GM19463 (cell line): ENCODE data around the gene MAP3K2.
"Not testable (repeated sequence)": the region's sequence is repeated elsewhere in the genome, so short reads cannot be mapped to it uniquely, and the experiment has no call there.

Experiments used
- ATAC-seq: cut with Tn5 transposase; IDR thresholded peaks from one replicate; pipeline ENCODE4 v1.9.1; 2021; ENCODE audit warnings: mild to moderate bottlenecking, moderate library complexity; ENCODE audit not compliant: unreplicated experiment

MAP3K2 gene

DNA sequence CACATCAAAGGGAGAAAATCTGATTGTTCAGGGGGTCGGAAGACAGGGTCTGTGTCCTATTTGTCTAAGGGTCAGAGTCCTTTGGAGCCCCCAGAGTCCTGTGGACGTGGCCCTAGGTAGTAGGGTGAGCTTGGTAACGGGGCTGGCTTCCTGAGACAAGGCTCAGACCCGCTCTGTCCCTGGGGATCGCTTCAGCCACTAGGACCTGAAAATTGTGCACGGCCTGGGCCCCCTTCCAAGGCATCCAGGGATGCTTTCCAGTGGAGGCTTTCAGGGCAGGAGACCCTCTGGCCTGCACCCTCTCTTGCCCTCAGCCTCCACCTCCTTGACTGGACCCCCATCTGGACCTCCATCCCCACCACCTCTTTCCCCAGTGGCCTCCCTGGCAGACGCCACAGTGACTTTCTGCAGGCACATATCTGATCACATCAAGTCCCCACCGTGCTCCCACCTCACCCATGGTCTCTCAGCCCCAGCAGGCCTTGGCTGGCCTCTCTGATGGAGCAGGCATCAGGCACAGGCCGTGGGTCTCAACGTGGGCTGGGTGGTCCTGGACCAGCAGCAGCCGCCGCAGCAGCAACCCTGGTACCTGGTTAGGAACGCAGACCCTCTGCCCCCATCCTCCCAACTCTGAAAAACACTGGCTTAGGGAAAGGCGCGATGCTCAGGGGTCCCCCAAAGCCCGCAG, 34.2 kb upstream of the MAP3K2 start:
- no peak for ATAC-seq

GRCh38 chr2:127421116-127421800, 33.5 kb upstream of the MAP3K2 start:
- ATAC-seq = no peak

- ATAC-seq = no peak
Measured at GRCh38 chr2:127420039-127420864, 32.5 kb upstream of the MAP3K2 start.

DNA sequence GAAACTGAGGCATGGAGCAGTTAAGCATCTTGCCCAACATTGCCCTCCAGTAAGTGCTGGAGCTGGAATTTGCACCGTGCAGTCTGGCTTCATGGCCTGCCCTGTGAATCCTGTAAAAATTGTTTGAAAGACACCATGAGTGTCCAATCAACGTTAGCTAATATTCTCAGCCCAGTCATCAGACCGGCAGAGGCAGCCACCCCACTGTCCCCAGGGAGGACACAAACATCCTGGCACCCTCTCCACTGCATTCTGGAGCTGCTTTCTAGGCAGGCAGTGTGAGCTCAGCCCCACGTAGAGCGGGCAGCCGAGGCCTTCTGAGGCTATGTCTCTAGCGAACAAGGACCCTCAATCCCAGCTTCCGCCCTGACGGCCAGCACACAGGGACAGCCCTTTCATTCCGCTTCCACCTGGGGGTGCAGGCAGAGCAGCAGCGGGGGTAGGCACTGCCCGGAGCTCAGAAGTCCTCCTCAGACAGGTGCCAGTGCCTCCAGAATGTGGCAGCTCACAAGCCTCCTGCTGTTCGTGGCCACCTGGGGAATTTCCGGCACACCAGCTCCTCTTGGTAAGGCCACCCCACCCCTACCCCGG, 31.8 kb upstream of the MAP3K2 start:
- ATAC-seq = no peak

- ATAC-seq = no peak
Measured at GRCh38 chr2:127419112-127419430, 31.3 kb upstream of the MAP3K2 start.

DNA sequence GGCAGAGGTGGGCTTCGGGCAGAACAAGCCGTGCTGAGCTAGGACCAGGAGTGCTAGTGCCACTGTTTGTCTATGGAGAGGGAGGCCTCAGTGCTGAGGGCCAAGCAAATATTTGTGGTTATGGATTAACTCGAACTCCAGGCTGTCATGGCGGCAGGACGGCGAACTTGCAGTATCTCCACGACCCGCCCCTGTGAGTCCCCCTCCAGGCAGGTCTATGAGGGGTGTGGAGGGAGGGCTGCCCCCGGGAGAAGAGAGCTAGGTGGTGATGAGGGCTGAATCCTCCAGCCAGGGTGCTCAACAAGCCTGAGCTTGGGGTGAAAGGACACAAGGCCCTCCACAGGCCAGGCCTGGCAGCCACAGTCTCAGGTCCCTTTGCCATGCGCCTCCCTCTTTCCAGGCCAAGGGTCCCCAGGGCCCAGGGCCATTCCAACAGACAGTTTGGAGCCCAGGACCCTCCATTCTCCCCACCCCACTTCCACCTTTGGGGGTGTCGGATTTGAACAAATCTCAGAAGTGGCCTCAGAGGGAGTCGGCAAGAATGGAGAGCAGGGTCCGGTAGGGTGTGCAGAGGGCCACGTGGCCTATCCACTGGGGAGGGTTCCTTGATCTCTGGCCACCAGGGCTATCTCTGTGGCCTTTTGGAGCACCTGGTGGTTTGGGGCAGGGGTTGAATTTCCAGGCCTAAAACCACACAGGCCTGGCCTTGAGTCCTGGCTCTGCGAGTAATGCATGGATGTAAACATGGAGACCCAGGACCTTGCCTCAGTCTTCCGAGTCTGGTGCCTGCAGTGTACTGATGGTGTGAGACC, 30.7 kb upstream of the MAP3K2 start, which contains the start of gene PROC:
Gene PROC, plus strand, starts transcription at position 128 of the 812 bp plus-strand sequence. CDS start 1,516 bp downstream, outside the sequence.
- no peak for ATAC-seq

- no peak for ATAC-seq
Measured at GRCh38 chr2:127417406-127417805, 29.6 kb upstream of the MAP3K2 start.

GRCh38 chr2:127416506-127417001, 28.8 kb upstream of the MAP3K2 start:
- no peak for ATAC-seq

DNA sequence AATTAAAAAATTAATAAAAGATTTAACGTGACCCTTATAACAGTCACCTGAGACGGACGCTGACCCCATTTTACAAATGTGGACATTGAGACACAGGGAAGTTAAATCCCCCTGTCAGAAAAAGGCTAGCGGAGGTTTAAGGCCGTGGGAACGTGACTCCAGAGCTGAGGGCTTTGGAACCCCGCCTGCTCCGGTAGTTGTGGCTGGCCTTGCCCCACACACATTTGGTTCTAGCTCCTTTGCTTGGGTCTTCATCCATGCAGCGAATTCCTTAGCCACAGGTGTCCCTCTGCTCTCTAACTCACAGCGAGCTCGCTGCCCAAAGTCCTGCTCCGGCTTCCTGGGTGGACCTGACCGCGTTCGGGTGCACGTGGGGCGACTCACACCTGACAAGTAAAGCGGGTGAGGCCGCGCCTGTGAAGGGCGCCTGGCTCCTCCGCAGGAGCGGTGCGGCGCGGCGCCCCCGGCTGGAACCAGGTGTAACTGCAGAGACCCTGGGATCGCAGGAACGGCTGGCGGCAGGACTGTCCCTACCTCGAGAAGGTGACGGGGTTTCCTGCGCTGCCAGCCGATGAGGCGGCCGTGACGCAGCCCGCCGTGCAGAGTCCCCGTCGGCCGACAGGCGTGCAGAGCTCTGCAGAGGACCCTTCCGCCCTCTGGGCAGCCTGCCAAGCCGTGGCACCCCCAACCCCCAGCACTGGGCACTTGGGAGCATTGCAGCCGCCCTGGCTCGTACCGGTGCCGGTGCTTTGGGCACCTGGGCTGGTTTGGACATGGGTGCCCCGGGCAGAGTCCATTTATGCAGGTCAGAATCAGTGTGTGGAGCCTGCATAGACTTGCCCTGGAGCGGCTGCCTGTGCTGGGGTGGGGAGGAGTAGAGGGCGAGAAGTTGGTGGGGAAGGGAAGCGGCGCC, 28.1 kb upstream of the MAP3K2 start:
- ATAC-seq = peak; percentile 70

DNA sequence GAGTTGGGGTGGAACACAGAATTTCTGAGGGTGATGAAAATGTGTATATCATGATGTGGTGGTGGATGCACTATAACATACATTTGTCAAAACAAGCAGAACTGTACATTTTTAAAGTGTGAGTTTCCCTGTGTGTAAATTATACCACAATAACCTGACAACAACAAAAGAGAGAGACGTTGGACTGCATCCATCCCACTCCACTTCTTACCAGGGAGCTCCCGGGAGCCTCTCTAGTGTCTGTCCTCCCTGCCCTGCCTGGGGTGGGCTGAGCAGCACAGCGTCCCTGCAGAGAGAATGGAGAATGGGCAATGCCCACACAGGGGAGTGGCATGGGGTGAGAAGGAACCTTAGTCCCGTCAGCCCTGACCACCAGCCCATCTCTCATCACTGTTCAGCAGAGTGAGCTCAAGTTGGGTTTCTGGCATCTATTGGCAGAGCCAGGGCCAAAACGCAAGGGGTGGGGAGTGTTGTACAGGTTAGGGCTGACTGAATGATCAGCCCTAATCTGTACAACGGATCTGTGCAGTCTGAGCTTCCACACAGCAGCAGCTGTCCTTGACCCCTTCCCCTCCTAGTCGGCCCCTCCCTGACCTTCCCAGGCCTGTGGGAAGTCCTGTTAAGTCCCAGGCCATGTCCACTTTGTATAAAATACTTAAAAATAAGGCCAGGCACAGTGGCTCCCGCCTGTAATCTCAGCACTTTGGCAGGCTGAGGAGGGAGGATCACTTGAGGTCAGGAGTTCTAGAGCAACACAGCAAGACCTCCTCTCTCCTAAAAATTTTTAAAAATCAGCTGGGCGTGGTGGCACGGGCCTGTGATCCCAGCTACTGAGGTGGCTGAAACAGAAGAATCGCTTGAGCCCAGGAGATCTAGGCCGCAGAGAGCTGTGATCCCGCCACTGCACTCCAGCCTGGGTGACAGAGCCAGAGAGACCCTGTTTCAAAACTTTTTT, 27.1 kb upstream of the MAP3K2 start:
- no peak for ATAC-seq

GRCh38 chr2:127413782-127414637, 26.2 kb upstream of the MAP3K2 start:
- ATAC-seq = no peak

DNA sequence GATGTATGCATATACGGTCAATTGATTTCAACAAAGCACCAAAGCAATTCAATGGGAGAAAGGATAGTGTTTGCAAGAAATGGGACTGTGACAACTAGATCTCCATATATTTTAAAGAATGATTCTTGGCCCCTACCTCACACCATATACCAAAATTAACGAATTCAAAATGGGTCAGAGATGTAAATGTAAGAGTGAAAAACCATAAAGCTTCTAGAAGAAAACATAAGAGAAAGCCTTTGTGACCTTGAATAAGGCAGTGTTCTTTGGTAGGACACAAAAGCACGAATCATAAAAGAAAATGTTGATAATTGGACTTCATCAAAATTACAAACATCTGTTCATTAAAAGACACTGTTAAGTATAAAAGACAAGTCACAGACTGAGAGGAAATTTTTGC, 25.4 kb upstream of the MAP3K2 start:
- no peak for ATAC-seq

DNA sequence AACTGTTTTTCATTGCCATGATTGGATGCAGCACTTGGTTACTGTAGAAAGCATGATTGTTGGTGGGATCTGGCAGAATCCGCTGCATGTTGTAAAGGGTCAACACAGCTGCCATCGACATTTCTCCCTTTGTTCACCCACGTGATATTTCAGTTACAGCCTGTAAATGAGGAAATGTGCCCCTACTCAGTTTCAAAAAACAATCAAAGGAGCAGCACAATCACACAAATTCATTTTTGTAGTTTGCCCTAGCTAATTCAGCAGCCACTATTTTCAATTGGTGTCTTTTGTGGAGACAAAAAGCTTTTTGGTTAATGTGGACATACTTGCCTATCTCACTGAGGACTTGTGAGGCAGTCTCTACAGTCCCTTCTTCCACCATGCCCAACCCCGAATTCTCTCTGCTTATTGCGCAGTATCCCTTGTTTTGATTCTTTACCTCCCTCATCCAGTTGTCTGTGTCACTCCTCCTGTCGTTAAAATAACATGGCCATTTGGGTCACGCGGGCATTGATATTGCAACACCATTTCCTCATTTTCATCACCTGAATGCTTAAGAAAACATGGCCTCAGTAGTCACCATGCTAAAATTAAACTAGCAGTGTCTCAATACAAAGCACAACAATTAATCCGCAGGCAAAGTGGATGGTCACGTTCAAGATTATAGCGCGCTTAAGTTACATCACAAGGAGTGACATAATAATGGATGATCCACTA, 24.0 kb upstream of the MAP3K2 start:
- no peak for ATAC-seq

DNA sequence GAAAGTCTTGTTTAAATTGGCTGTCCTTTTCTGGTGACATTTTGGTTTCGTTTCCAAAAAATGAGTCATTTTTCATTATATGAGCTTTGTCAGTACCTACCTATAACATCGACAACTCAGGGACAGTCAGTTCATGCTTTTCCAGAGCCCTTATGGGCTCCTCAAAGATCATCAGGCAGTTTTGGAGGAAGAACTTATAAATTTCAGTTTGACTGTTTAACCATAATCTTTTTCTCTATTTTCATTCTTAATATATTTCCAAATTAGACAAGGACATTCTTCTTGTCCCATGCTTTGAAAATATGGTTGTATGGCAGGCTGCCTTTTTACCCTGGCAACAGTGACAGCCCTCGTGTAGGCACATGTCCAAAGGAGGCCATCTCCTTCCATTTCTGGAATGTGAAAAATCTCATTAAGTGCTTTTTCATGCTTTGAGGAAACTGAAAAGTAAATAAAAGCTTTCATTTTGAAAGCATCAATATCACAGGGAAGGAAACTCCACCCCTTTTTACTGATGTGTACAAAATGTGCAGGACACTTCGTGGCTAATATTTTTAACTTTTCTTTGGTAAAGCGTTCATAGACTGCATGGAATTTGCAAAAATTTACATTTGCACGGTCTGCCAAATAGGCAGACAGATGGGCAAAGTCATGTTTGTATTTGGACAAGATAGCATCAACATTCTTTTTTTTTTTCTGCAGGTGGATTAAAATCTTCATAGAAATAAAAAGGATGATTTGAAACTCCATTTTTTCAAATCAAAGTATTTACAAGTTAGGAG, 23.3 kb upstream of the MAP3K2 start:
- ATAC-seq = peak; percentile 53

- ATAC-seq = not testable (repeated sequence)
Measured at GRCh38 chr2:127409716-127410115, 21.9 kb upstream of the MAP3K2 start.

DNA sequence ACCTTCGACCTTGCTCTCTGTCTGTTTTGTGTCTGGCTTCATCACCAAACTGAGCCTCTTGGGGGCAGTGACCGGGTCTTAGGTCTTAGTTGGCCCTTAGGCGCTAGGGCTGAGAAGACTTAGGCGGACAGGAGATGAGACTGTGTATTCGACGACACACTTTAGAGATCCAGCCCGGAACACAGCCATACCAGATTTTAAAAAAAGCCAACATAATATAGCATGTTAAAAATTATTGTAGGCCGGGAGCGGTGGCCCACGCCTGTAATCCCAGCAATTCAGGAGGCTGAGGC, 21.0 kb upstream of the MAP3K2 start:
- no peak for ATAC-seq
